BLaER1 (cell line): ENCODE data around the gene LMAN2L.

Experiments
- H3K27ac ChIP-seq: shearing (Covaris generic); formaldehyde crosslinking; 2 replicates; pipeline ENCODE4 v1.8.1; 2022
- H3K27me3 ChIP-seq: shearing (Covaris generic); formaldehyde crosslinking; 2 replicates; pipeline ENCODE4 v1.8.1; 2022
- H3K36me3 ChIP-seq: shearing (Covaris generic); formaldehyde crosslinking; 2 replicates; pipeline ENCODE4 v1.8.1; 2022
- H3K4me1 ChIP-seq: shearing (Covaris generic); formaldehyde crosslinking; 2 replicates; pipeline ENCODE4 v1.8.1; 2022
- H3K4me2 ChIP-seq: shearing (Covaris generic); formaldehyde crosslinking; 2 replicates; pipeline ENCODE4 v1.8.1; 2022
- H3K4me3 ChIP-seq: shearing (Covaris generic); formaldehyde crosslinking; 2 replicates; pipeline ENCODE4 v1.8.1; 2022
- H3K9ac ChIP-seq: shearing (Covaris generic); formaldehyde crosslinking; 2 replicates; pipeline ENCODE4 v1.8.1; 2022
- H3K9me3 ChIP-seq: shearing (Covaris generic); formaldehyde crosslinking; 2 replicates; pipeline ENCODE4 v1.8.1; 2022
- H4K20me1 ChIP-seq: shearing (Covaris generic); formaldehyde crosslinking; 2 replicates; pipeline ENCODE4 v1.8.1; 2022
- Cebpa-rat ChIP-seq: shearing (Covaris generic); IDR thresholded peaks from 2 replicates; pipeline ENCODE4 v1.8.1; 2022

Gene LMAN2L

DNA sequence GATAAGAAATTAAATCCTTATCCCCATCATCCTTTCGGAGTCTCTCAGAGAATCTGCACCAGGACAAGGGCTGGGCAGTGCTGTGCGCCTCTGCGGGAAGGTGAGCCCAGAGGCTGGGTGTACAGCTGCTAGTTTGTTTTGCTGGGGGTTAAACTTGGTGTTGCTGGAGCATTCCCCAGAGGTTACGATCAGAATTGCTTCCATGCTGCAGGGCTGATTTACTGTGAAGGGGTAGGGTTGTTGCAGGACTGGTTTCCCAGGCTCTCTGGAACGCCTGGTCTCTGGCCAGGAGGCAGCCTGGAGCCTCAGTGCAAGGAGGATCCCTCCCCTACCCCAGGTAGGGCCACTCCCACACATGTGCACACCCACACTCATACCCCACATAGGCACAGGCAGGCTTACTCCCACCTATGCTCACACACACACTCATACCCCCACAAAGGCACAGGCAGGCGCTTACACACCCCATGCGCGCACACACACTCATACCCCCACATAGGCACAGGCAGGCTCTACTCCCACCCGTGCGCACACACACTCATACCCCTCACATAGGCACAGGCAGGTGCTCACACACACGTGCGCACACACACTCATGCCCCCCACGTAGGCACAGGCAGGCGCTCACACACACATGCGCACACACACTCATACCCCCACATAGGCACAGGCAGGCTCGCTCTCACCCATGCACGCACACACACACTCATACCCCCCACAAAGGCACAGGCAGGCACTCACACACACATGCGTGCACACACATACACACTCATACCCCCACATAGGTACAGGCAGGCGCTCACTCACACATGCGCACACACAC lies 32.1 kb upstream of the LMAN2L start:
- H3K9me3 ChIP-seq: no peaks in the 10 kb centered on the region
- no peak overlapping the region for H3K9ac ChIP-seq
- H3K27me3 ChIP-seq: no peaks in the 10 kb centered on the region
- peaks cover 19% of the 10 kb centered on the region; the same call in 1 of the 2 replicates for H3K36me3 ChIP-seq
- no peak overlapping the region for H3K4me3 ChIP-seq
- TF ChIP-seq Cebpa-rat: no peak
- H3K4me2 ChIP-seq: peak overlapping the region; percentile 51
- peaks cover 66% of the 10 kb centered on the region for H4K20me1 ChIP-seq
- H3K27ac ChIP-seq: 0 out of 2 replicates have a peak overlapping the region, but pooled peaks have one; percentile 9
- H3K4me1 ChIP-seq: peaks cover 90% of the 10 kb centered on the region

DNA sequence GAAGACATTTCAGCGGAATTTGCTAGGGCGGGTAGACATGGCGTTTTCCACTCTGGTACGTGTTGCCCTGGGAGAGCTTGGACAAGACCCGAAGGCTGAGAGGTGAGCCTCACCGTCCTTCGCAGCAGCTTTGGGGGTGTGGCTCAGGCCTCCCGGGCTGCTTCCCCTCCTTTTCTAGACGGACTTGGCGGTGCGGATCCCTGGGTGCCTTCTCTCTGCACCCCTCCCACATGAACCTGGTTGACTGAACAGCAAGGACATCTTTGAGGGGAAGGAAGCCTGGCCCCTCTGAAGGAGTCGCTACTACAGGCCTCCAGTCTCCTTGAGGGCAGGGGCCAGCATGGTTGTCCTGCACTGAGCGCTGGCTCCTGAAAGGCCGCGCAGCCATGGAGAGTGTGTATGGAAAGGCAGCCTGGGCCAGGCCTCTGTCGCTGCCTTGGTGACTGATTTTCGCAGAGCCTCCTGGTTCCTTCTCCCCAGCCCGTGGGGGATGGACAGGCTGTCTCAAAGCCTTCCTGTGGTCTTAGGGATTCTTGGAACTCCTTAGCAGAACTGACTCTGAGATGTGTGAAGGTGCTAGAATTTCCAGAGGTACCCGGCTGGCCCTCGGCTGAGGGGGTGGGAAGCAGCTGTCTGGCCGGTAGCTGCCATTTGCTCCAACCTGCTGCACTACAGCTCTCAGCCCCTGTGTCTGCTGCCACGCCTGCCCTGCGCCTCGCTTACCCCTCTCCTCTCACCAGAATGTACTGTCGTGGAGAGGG lies 30.8 kb upstream of the LMAN2L start:
- Histone ChIP-seq H3K27ac (no peak overlapping the region), H3K4me2 (peak overlapping the region; percentile 24; the same call in 1 of the 2 replicates), H3K4me1 (peaks cover 84% of the 10 kb centered on the region), H3K9ac (no peak overlapping the region), H3K27me3 (no peaks in the 10 kb centered on the region), H4K20me1 (peaks cover 71% of the 10 kb centered on the region), H3K36me3 (peaks cover 25% of the 10 kb centered on the region; the same call in 1 of the 2 replicates), H3K9me3 (no peaks in the 10 kb centered on the region), H3K4me3 (no peak overlapping the region)
- TF ChIP-seq Cebpa-rat: no peak

DNA sequence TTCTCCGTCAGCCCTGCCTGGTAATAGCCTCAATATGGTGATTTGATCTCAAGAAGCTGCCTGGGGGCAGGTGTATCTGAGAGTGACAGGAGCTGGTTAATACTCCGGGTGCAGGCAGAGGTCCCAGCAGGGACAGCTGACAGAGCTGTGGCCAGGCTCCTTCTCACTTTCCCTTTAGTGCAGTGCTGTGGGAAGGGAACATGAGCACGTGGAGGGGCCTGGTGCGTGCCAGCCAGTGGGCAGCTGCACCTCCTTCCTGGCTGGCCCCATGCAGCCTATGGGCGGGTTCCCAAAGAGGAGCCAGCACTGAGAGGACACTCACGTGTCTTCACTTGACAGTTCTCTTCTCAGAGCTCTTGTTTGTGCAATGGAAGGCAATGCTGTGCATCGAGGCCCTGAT lies 29.9 kb upstream of the LMAN2L start:
- H4K20me1 ChIP-seq: peaks cover 72% of the 10 kb centered on the region
- no peak overlapping the region for H3K4me3 ChIP-seq
- H3K4me1 ChIP-seq: peaks cover 83% of the 10 kb centered on the region
- H3K9me3 ChIP-seq: no peaks in the 10 kb centered on the region
- H3K4me2 ChIP-seq: no peak overlapping the region
- H3K9ac ChIP-seq: no peak overlapping the region
- TF ChIP-seq Cebpa-rat: no peak
- H3K27me3 ChIP-seq: no peaks in the 10 kb centered on the region
- no peak overlapping the region for H3K27ac ChIP-seq
- H3K36me3 ChIP-seq: peaks cover 25% of the 10 kb centered on the region; the same call in 1 of the 2 replicates

- Histone ChIP-seq H3K9me3 (no peaks in the 10 kb centered on the region), H4K20me1 (peaks cover 77% of the 10 kb centered on the region), H3K27ac (no peak overlapping the region), H3K4me3 (no peak overlapping the region), H3K9ac (no peak overlapping the region), H3K27me3 (no peaks in the 10 kb centered on the region), H3K4me2 (peak overlapping the region; percentile 41), H3K4me1 (peaks cover 83% of the 10 kb centered on the region), H3K36me3 (peaks cover 25% of the 10 kb centered on the region; the same call in 1 of the 2 replicates)
- no peak for TF ChIP-seq Cebpa-rat
Measured at GRCh38 chr2:96768083-96768561, 28.3 kb upstream of the LMAN2L start.

- no peaks in the 10 kb centered on the region for H3K9me3 ChIP-seq
- no peaks in the 10 kb centered on the region for H3K27me3 ChIP-seq
- peaks cover 83% of the 10 kb centered on the region for H3K4me1 ChIP-seq
- no peak for TF ChIP-seq Cebpa-rat
- peaks cover 25% of the 10 kb centered on the region; the same call in 1 of the 2 replicates for H3K36me3 ChIP-seq
- H3K4me3 ChIP-seq: no peak overlapping the region
- H4K20me1 ChIP-seq: peaks cover 84% of the 10 kb centered on the region
- H3K4me2 ChIP-seq: peak overlapping the region; percentile 41
- H3K9ac ChIP-seq: no peak overlapping the region
- H3K27ac ChIP-seq: no peak overlapping the region
Measured at GRCh38 chr2:96767135-96767871, 27.4 kb upstream of the LMAN2L start.

DNA sequence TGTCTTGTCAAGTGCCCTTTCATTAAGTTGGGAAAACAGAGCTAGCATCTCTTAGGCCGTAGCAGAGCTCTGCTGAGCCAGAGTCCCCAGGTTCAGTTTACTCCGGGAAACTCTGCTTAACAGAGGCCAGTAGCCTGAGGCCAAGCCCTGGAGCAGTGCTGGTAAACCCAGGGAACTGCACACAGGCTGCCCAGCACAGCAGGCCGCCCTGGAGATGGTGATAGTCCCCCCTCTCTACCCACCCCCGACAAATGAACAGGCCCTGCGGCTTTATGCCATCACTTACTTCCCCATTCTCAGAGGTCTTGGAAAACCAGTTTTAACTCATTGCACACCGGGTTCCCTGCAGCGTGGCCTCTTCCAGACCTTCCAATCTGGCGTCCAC lies 24.4 kb upstream of the LMAN2L start:
- H3K27me3 ChIP-seq: no peaks in the 10 kb centered on the region
- peak overlapping the region; percentile 78 for H3K9ac ChIP-seq
- H3K27ac ChIP-seq: peak overlapping the region; percentile 45
- no peaks in the 10 kb centered on the region for H3K9me3 ChIP-seq
- peak overlapping the region; percentile 74 for H3K4me3 ChIP-seq
- no peak for TF ChIP-seq Cebpa-rat
- peak overlapping the region; percentile 99 for H3K4me2 ChIP-seq
- peaks cover 83% of the 10 kb centered on the region for H3K4me1 ChIP-seq
- H3K36me3 ChIP-seq: peaks cover 16% of the 10 kb centered on the region; the same call in 1 of the 2 replicates
- peaks cover 65% of the 10 kb centered on the region; the same call in 1 of the 2 replicates for H4K20me1 ChIP-seq

DNA sequence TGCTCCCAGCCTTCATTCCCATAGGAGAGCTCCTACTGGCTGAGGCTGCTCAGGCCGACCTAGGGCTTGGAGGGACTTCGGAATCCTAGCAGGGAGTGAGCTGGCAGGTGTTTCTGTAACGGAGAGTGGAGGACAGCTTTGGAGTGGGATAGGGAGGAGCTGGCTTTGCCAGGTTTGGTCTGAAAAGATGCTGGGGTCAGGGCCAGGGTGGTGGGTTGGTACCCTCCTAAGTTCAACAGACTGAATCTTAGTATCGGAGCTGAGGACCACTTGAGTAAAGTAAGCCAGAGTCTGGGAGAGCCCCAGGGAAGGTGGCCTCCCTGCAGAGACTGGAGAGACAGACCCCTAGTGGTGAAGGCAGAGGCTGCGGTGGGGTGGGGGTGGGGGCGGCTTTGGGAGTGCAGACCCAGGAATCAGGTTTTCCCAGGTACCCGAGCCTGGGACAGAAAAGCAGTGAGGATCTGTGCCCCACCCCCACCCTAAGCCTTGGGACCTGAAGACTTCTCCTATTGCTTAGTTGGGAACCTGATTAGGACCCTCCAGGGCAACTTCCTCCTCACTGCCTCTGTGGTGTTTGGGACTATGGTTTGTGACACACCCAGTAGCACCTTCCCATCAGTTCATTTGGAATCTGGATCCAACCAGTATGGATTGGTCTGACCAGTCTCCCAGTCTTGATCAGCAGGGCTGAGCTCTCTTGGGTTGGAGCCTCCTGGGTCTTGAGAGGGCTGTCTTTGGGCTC lies 23.8 kb upstream of the LMAN2L start:
- peaks cover 15% of the 10 kb centered on the region; the same call in 1 of the 2 replicates for H3K36me3 ChIP-seq
- H3K4me1 ChIP-seq: peaks cover 87% of the 10 kb centered on the region
- H3K27ac ChIP-seq: peak overlapping the region; percentile 45
- TF ChIP-seq Cebpa-rat: no peak
- no peaks in the 10 kb centered on the region for H3K27me3 ChIP-seq
- H3K9me3 ChIP-seq: no peaks in the 10 kb centered on the region
- H4K20me1 ChIP-seq: peaks cover 65% of the 10 kb centered on the region; the same call in 1 of the 2 replicates
- H3K4me3 ChIP-seq: peak overlapping the region; percentile 74
- H3K9ac ChIP-seq: peak overlapping the region; percentile 78
- peak overlapping the region; percentile 99 for H3K4me2 ChIP-seq

DNA sequence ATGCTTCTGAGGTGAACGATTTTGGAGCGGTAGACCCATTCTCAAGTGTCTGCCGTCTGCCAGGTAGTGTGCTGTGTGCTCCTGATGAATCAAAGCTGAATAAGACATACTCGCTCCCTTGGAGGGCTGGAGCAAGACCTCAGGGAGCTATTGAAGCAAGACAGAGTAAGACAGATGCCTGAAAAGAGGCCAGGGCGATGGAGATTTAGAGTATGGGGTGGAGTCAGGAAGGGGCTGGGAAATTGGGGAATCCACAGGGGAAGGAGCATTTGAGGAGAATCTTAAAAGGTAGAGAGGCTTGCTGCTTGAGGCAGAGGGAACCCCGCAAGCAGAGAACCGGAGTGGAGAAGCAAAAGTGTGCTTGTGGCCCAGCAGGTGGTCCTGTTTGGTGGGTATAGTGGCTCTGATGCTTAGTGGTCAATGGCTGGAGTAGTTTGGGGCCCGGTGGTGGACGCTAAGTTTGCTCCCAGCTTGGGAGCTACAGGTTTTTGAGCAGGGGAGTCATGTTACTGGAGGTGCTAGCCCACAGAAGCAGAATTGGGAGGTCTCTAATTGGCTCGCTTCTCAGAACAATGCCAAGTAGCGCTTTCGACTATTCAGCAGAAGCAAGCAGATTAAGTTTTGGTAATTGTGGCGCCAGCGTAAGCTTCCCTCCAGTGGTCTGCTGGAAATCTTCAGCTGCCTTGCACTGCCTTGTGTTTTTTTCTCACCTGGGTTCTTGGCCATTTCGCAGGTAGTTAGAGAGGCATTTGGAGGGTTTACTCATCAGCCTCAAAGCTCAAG lies 22.9 kb upstream of the LMAN2L start:
- Histone ChIP-seq H3K36me3 (peaks cover 11% of the 10 kb centered on the region; the same call in 1 of the 2 replicates), H3K9ac (peak overlapping the region; percentile 78), H3K4me1 (peaks cover 78% of the 10 kb centered on the region), H3K9me3 (no peaks in the 10 kb centered on the region), H4K20me1 (peaks cover 57% of the 10 kb centered on the region; the same call in 1 of the 2 replicates), H3K4me3 (peak overlapping the region; percentile 74), H3K27me3 (no peaks in the 10 kb centered on the region), H3K27ac (peak overlapping the region; percentile 33), H3K4me2 (peak overlapping the region; percentile 99)
- no peak for TF ChIP-seq Cebpa-rat
